HUES48 (cell line): ENCODE results near the gene WFDC9.
"Not testable (repeated sequence)": the region's sequence is repeated elsewhere in the genome, so short reads cannot be mapped to it uniquely, and the experiment has no call there.

Experiments
- H3K27ac ChIP-seq: one replicate; pipeline ENCODE4 v1.7.0; 2013; ENCODE audit warnings: low read depth, low read length, inconsistent platforms
- H3K27me3 ChIP-seq: 2 replicates; pipeline ENCODE4 v1.6.1; 2013; ENCODE audit warnings: mild to moderate bottlenecking, low read length; ENCODE audit not compliant: control insufficient read depth, insufficient read depth
- H3K36me3 ChIP-seq: 2 replicates; pipeline ENCODE4 v1.6.1; 2013; ENCODE audit warnings: low read length; ENCODE audit not compliant: control insufficient read depth, insufficient read depth
- H3K4me1 ChIP-seq: 2 replicates; pipeline ENCODE4 v1.6.1; 2013; ENCODE audit warnings: mild to moderate bottlenecking, low read length; ENCODE audit not compliant: control insufficient read depth, insufficient read depth
- H3K4me3 ChIP-seq: 2 replicates; pipeline ENCODE4 v1.5.1; 2013; ENCODE audit warnings: mild to moderate bottlenecking, low read depth, low read length
- H3K9ac ChIP-seq: 2 replicates; pipeline ENCODE4 v1.6.1; 2013; ENCODE audit warnings: mild to moderate bottlenecking, low read depth, low read length, moderate library complexity
- H3K9me3 ChIP-seq: 2 replicates; pipeline ENCODE4 v1.6.1; 2013; ENCODE audit warnings: low read length; ENCODE audit not compliant: control insufficient read depth, insufficient read depth

Gene WFDC9

GRCh38 chr20:45631184-45631583 is at the start of gene WFDC9:
Gene WFDC9, minus strand, starts transcription at chr20:45631284. Its CDS starts 21,103 bp downstream, at chr20:45610181.
- Histone ChIP-seq H3K4me1 (no peaks in the 10 kb centered on the region), H3K27me3 (no peaks in the 10 kb centered on the region), H3K4me3 (no peak within 1 kb of the TSS), H3K9me3 (no peaks in the 10 kb centered on the region), H3K36me3 (no peaks in the 10 kb centered on the region), H3K9ac (no peak within 1 kb of the TSS), H3K27ac (no peak within 1 kb of the TSS)

- Histone ChIP-seq H3K36me3 (no peaks in the 10 kb centered on the region), H3K4me3 (no peak overlapping the region), H3K27ac (no peak overlapping the region), H3K4me1 (no peaks in the 10 kb centered on the region), H3K27me3 (no peaks in the 10 kb centered on the region), H3K9ac (no peak overlapping the region), H3K9me3 (peaks cover 10% of the 10 kb centered on the region; the same call in 1 of the 2 replicates)
These were observed 48.6 kb upstream of the WFDC9 start for GRCh38 chr20:45679650-45680049.

- no peaks in the 10 kb centered on the region for H3K9me3 ChIP-seq
- H3K27ac ChIP-seq, result no peak overlapping the region
- no peak overlapping the region for H3K9ac ChIP-seq
- H3K4me1 ChIP-seq, result no peaks in the 10 kb centered on the region
- H3K4me3 ChIP-seq, result no peak overlapping the region
- no peaks in the 10 kb centered on the region for H3K36me3 ChIP-seq
- no peaks in the 10 kb centered on the region for H3K27me3 ChIP-seq
These were observed 41.7 kb upstream of the WFDC9 start for GRCh38 chr20:45672765-45673164.

GRCh38 chr20:45670139-45670538 is 39.1 kb upstream of the WFDC9 start, which contains the start of gene WFDC11:
Gene WFDC11, minus strand, starts transcription at chr20:45670239. Its CDS starts 19,639 bp downstream, at chr20:45650600.
- H3K4me3 ChIP-seq, result no peak within 1 kb of the TSS
- H3K36me3 ChIP-seq, result no peaks in the 10 kb centered on the region

GRCh38 chr20:45657038-45657437 is 26.0 kb upstream of the WFDC9 start:
- not testable (repeated sequence) for H3K9me3 ChIP-seq, H3K4me1 ChIP-seq, H3K4me3 ChIP-seq, H3K36me3 ChIP-seq, H3K27me3 ChIP-seq, H3K27ac ChIP-seq, H3K9ac ChIP-seq

More at GRCh38 chr20:45670139-45670538, 39.1 kb upstream of the WFDC9 start, which contains the start of gene WFDC11:
- Histone ChIP-seq H3K9me3 (no peaks in the 10 kb centered on the region; the same call in 1 of the 2 replicates), H3K9ac (no peak within 1 kb of the TSS), H3K27me3 (no peaks in the 10 kb centered on the region), H3K27ac (no peak within 1 kb of the TSS), H3K4me1 (no peaks in the 10 kb centered on the region)

GRCh38 chr20:45651726-45652125 is 20.6 kb upstream of the WFDC9 start:
- not testable (repeated sequence) for H3K9ac ChIP-seq, H3K27me3 ChIP-seq
- peaks cover 16% of the 10 kb centered on the region for H3K9me3 ChIP-seq

GRCh38 chr20:45649312-45649863 is 18.3 kb upstream of the WFDC9 start:
- Histone ChIP-seq H3K9ac (no peak overlapping the region), H3K4me1 (no peaks in the 10 kb centered on the region)

More at GRCh38 chr20:45651726-45652125, 20.6 kb upstream of the WFDC9 start:
- H3K4me1 ChIP-seq, H3K36me3 ChIP-seq, H3K27ac ChIP-seq, H3K4me3 ChIP-seq: not testable (repeated sequence)

GRCh38 chr20:45647441-45648050 is 16.5 kb upstream of the WFDC9 start:
- Histone ChIP-seq H3K4me3 (no peak overlapping the region), H3K9me3 (peaks cover 17% of the 10 kb centered on the region), H3K9ac (no peak overlapping the region)

More at GRCh38 chr20:45649312-45649863, 18.3 kb upstream of the WFDC9 start:
- Histone ChIP-seq H3K4me3 (no peak overlapping the region), H3K27ac (no peak overlapping the region), H3K36me3 (no peaks in the 10 kb centered on the region), H3K9me3 (peaks cover 17% of the 10 kb centered on the region), H3K27me3 (no peaks in the 10 kb centered on the region)

GRCh38 chr20:45646875-45647274 is 15.8 kb upstream of the WFDC9 start:
- no peak overlapping the region for H3K9ac ChIP-seq

More at GRCh38 chr20:45647441-45648050, 16.5 kb upstream of the WFDC9 start:
- no peaks in the 10 kb centered on the region for H3K36me3 ChIP-seq
- no peak overlapping the region for H3K27ac ChIP-seq
- no peaks in the 10 kb centered on the region for H3K4me1 ChIP-seq
- no peaks in the 10 kb centered on the region for H3K27me3 ChIP-seq

GRCh38 chr20:45645869-45646268 is 14.8 kb upstream of the WFDC9 start:
- not testable (repeated sequence) for H3K36me3 ChIP-seq, H3K27me3 ChIP-seq, H3K9ac ChIP-seq, H3K4me3 ChIP-seq, H3K27ac ChIP-seq, H3K4me1 ChIP-seq
- peaks cover 12% of the 10 kb centered on the region for H3K9me3 ChIP-seq

More at GRCh38 chr20:45646875-45647274, 15.8 kb upstream of the WFDC9 start:
- no peaks in the 10 kb centered on the region for H3K27me3 ChIP-seq
- no peaks in the 10 kb centered on the region for H3K4me1 ChIP-seq
- H3K4me3 ChIP-seq, result peak overlapping the region; percentile 21; the same call in 1 of the 2 replicates
- no peak overlapping the region for H3K27ac ChIP-seq
- H3K9me3 ChIP-seq, result peaks cover 17% of the 10 kb centered on the region
- no peaks in the 10 kb centered on the region for H3K36me3 ChIP-seq

GRCh38 chr20:45641076-45641475 is 10.0 kb upstream of the WFDC9 start:
- H3K4me3 ChIP-seq, H3K27me3 ChIP-seq, H3K27ac ChIP-seq, H3K9me3 ChIP-seq, H3K9ac ChIP-seq, H3K4me1 ChIP-seq, H3K36me3 ChIP-seq: not testable (repeated sequence)
